Neural progenitor cell (in vitro differentiated cells): Measurements from ENCODE around the gene TRAPPC4. TPM values are rescaled to one million over a fixed set of nuclear protein-coding genes. Genes with fewer than 3 reads are reported as not detected.

Experiments used
- DNase-seq: peaks from one replicate; pipeline ENCODE4 v3.0.0-alpha.2; 2016; ENCODE audit warnings: low spot score
- H2AFZ ChIP-seq: fragments of 200-600 bp; sonication (generic); replicated peaks from 2 replicates; pipeline ENCODE4 v1.6.1; 2016; ENCODE audit warnings: antibody characterized with exemption
- H3F3A ChIP-seq: fragments of 200-600 bp; sonication (generic); 2 replicates; pipeline ENCODE4 v1.6.1; 2016; ENCODE audit warnings: antibody characterized with exemption, low read depth
- H3K27ac ChIP-seq: fragments of 200-600 bp; sonication (generic); 2 replicates; pipeline ENCODE4 v1.5.1; 2016; ENCODE audit warnings: mild to moderate bottlenecking
- H3K27me3 ChIP-seq: fragments of 200-600 bp; sonication (generic); 2 replicates; pipeline ENCODE4 v1.6.1; 2016; ENCODE audit warnings: mild to moderate bottlenecking, moderate library complexity
- H3K36me3 ChIP-seq: fragments of 200-600 bp; sonication (generic); 2 replicates; pipeline ENCODE4 v1.5.1; 2016
- H3K4me1 ChIP-seq: fragments of 200-600 bp; sonication (generic); 2 replicates; pipeline ENCODE4 v1.6.1; 2016; ENCODE audit warnings: mixed run types
- H3K4me2 ChIP-seq: fragments of 200-600 bp; sonication (generic); 2 replicates; pipeline ENCODE4 v1.6.1; 2016
- H3K4me3 ChIP-seq: fragments of 200-600 bp; sonication (generic); 2 replicates; pipeline ENCODE4 v1.5.1; 2016
- H3K79me2 ChIP-seq: fragments of 200-600 bp; sonication (generic); 2 replicates; pipeline ENCODE4 v1.6.1; 2016; ENCODE audit warnings: low read depth
- H3K9ac ChIP-seq: fragments of 200-600 bp; sonication (generic); 2 replicates; pipeline ENCODE4 v1.6.1; 2016
- H3K9me3 ChIP-seq: fragments of 200-600 bp; sonication (generic); 2 replicates; pipeline ENCODE4 v1.5.1; 2016; ENCODE audit warnings: low read depth
- H4K20me1 ChIP-seq: fragments of 200-600 bp; sonication (generic); 2 replicates; pipeline ENCODE4 v1.6.1; 2016; ENCODE audit warnings: low read depth
- H3K27ac Mint-ChIP-seq: 3 replicates; pipeline ENCODE4 v1.8.0; 2021; ENCODE audit warnings: mixed read lengths
- H3K27me3 Mint-ChIP-seq: 2 replicates; pipeline ENCODE4 v1.8.0; 2022; ENCODE audit warnings: low read depth, mild to moderate bottlenecking, inconsistent platforms, moderate library complexity, mixed read lengths; ENCODE audit not compliant: insufficient read depth
- H3K36me3 Mint-ChIP-seq: 3 replicates; pipeline ENCODE4 v1.8.0; 2021; ENCODE audit warnings: mixed read lengths
- H3K4me1 Mint-ChIP-seq: 3 replicates; pipeline ENCODE4 v1.8.0; 2021; ENCODE audit warnings: mixed read lengths
- H3K4me3 Mint-ChIP-seq: 3 replicates; pipeline ENCODE4 v1.8.0; 2021; ENCODE audit warnings: mild to moderate bottlenecking, moderate library complexity, mixed read lengths
- H3K9me3 Mint-ChIP-seq: 3 replicates; pipeline ENCODE4 v1.8.0; 2020; ENCODE audit warnings: mixed read lengths
- CTCF ChIP-seq: fragments of 200-600 bp; sonication (generic); IDR thresholded peaks from 2 replicates; pipeline ENCODE4 v1.5.1; 2017; ENCODE audit warnings: antibody characterized with exemption, mild to moderate bottlenecking
- EZH2 ChIP-seq: fragments of 200-600 bp; sonication (generic); IDR thresholded peaks from 2 replicates; pipeline ENCODE4 v1.6.1; 2017; ENCODE audit warnings: antibody characterized with exemption, mild to moderate bottlenecking, moderate library complexity
- EZH2phosphoT487 ChIP-seq: fragments of 200-600 bp; sonication (generic); IDR thresholded peaks from 2 replicates; pipeline ENCODE4 v1.6.1; 2017; ENCODE audit warnings: antibody characterized with exemption
- total RNA-seq: library from RNA; depleted of rRNA; stranded (reverse); fragments of >200 nt; gene quantifications from 2 replicates; pipeline ENCODE4 v1.2.3, GENCODE V29; 2015; ENCODE audit warnings: low replicate concordance

Gene TRAPPC4
- total RNA-seq, 1 donor from 2014 or later, result 53.5 TPM

DNA sequence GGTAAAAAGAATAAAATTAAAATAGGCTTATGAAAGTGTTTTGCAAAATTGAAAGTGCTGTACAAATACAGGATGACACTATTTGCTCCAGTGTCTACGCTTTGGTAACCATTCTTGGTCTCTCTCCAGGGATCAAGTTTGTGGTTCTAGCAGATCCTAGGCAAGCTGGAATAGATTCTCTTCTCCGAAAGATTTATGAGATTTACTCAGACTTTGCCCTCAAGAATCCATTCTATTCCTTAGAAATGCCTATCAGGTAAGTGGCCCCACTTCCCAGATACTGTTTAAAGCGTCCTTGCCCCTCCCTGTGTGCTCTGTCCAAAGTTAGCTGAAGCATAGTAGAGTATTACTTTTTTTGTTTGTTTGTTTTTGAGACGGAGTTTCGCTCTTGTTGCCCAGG, 3.1 kb downstream of the TRAPPC4 start:
- H3K36me3 Mint-ChIP-seq, result peaks cover 22% of the 10 kb centered on the region
- H3K27ac ChIP-seq, result no peak overlapping the region
- no peak overlapping the region for H3K9ac ChIP-seq
- H3K36me3 ChIP-seq, result peaks cover 4% of the 10 kb centered on the region
- no peak overlapping the region for H2AFZ ChIP-seq
- H3K27ac Mint-ChIP-seq, result peak overlapping the region; percentile 72
- no peak for TF ChIP-seq EZH2
- no peak for TF ChIP-seq EZH2phosphoT487
- TF ChIP-seq CTCF, result no peak
- H3K4me3 Mint-ChIP-seq, result peak overlapping the region; percentile 46
- no peak for DNase-seq
- H3K4me1 Mint-ChIP-seq, result peaks cover 19% of the 10 kb centered on the region
- peaks cover 13% of the 10 kb centered on the region for H3K4me1 ChIP-seq
- no peaks in the 10 kb centered on the region for H3K9me3 Mint-ChIP-seq
- H3K27me3 ChIP-seq, result no peaks in the 10 kb centered on the region
- H3K79me2 ChIP-seq, result peaks cover 51% of the 10 kb centered on the region
- peaks cover 64% of the 10 kb centered on the region for H3F3A ChIP-seq
- H3K4me3 ChIP-seq, result no peak overlapping the region
- peaks cover 6% of the 10 kb centered on the region for H3K27me3 Mint-ChIP-seq
- H4K20me1 ChIP-seq, result peaks cover 27% of the 10 kb centered on the region
- no peaks in the 10 kb centered on the region for H3K9me3 ChIP-seq
- no peak overlapping the region for H3K4me2 ChIP-seq

DNA sequence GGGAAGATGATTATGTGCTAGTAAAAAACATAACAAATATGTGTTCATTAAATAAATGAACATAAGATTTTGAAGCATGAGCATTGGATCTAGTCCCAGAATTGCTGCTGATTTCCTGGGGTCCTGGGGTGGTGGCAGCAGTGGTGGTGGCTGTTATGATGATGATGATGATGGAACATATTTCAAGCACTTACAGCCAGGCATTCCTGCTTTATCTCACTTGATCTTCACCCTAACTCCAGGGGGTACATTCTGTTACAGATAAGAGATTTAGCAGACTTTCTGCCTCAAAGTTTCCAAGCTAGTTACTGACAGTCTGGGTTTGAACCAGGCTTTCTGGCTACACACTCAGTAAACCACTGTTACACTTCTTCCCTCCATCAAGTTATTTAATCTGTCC, 5.2 kb downstream of the TRAPPC4 start:
- Histone ChIP-seq H4K20me1 (peaks cover 23% of the 10 kb centered on the region), H2AFZ (no peak overlapping the region), H3K4me3 (no peak overlapping the region), H3F3A (peaks cover 44% of the 10 kb centered on the region), H3K4me1 (peaks cover 7% of the 10 kb centered on the region), H3K79me2 (peaks cover 48% of the 10 kb centered on the region), H3K36me3 (peaks cover 4% of the 10 kb centered on the region), H3K9ac (no peak overlapping the region), H3K27me3 (no peaks in the 10 kb centered on the region), H3K9me3 (no peaks in the 10 kb centered on the region), H3K27ac (no peak overlapping the region), H3K4me2 (no peak overlapping the region)
- no peak overlapping the region for H3K4me3 Mint-ChIP-seq
- H3K36me3 Mint-ChIP-seq, result peaks cover 26% of the 10 kb centered on the region
- no peak for DNase-seq
- H3K27ac Mint-ChIP-seq, result no peak overlapping the region
- H3K9me3 Mint-ChIP-seq, result no peaks in the 10 kb centered on the region
- peaks cover 4% of the 10 kb centered on the region for H3K27me3 Mint-ChIP-seq
- peaks cover 17% of the 10 kb centered on the region for H3K4me1 Mint-ChIP-seq
- TF ChIP-seq EZH2 (no peak), EZH2phosphoT487 (no peak), CTCF (no peak)

DNA sequence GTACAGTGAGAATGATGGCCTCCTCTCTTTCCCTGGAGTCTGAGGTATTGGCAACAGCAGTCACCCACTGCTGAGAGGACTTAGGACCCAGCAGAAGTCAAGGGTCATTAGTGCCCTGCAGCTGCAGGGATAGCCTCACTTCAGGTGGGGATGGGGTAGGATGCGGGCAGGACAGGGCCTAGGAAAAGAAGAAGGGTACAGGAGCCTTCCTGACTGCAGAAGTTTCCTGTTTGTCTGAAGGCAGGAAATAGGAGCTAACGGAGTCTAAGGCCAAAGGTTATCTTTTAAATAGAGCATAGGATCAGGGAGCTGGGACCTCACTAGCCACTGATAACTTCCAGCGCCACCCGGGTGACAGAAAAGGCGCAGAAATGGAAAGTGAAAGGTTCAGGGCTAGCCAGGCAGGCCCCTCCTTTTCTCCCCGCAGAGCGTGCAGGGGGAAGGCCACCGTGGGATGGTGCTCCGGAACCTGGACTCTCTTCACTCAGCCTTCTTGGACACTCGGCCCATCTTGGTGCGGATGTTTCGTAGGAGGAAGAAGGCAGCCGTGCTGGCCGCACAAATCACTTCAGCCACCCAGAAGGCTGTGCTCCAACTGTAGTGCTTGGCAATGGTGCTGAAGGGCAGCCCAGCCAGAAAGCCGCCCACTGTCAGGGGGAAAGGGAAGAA, 6.0 kb downstream of the TRAPPC4 start:
- DNase-seq, result no peak
- peaks cover 22% of the 10 kb centered on the region for H3K4me1 Mint-ChIP-seq
- H4K20me1 ChIP-seq, result peaks cover 29% of the 10 kb centered on the region
- H3F3A ChIP-seq, result peaks cover 46% of the 10 kb centered on the region
- peaks cover 4% of the 10 kb centered on the region for H3K27me3 Mint-ChIP-seq
- no peak overlapping the region for H3K9ac ChIP-seq
- no peak overlapping the region for H3K4me2 ChIP-seq
- H3K4me1 ChIP-seq, result peaks cover 15% of the 10 kb centered on the region
- peak overlapping the region; percentile 37 for H3K27ac ChIP-seq
- H3K27ac Mint-ChIP-seq, result peak overlapping the region; percentile 68
- H3K4me3 ChIP-seq, result no peak overlapping the region
- no peaks in the 10 kb centered on the region for H3K9me3 Mint-ChIP-seq
- peaks cover 29% of the 10 kb centered on the region for H3K36me3 Mint-ChIP-seq
- TF ChIP-seq EZH2, result no peak
- TF ChIP-seq EZH2phosphoT487, result no peak
- no peak for TF ChIP-seq CTCF
- H3K79me2 ChIP-seq, result peaks cover 48% of the 10 kb centered on the region
- H3K27me3 ChIP-seq, result no peaks in the 10 kb centered on the region
- peak overlapping the region; percentile 56 for H3K4me3 Mint-ChIP-seq
- H3K9me3 ChIP-seq, result no peaks in the 10 kb centered on the region
- H2AFZ ChIP-seq, result no peak overlapping the region
- H3K36me3 ChIP-seq, result peaks cover 4% of the 10 kb centered on the region
